Measurements from ENCODE around the gene FPR2.

Gene FPR2

GRCh38 chr19:51784922-51785690 is 24.1 kb downstream of the FPR2 start:
- peak; percentile 14 for DNase-seq (ENCODE audit: low spot score)
- CTCF ChIA-PET = interaction anchor here (0.6 to 0.8 kb wide), 2 partner anchors 110 to 597 kb away, joined by 3 to 4 read pairs; no protein-coding TSS in a partner anchor
- no peak for TF ChIP-seq CTCF (conservative IDR thresholded peaks at IDR 0.05; ENCODE audit: low read depth)
- peak overlapping the region; percentile 55; the same call in 1 of the 2 replicates for H3K27ac ChIP-seq
- POLR2A ChIA-PET (ENCODE audit: low non-redundant PET) = no interaction called here

- no peak for DNase-seq (ENCODE audit: low spot score)
- POLR2A ChIA-PET (ENCODE audit: low non-redundant PET) = no interaction called here
- no peak overlapping the region for H3K27ac ChIP-seq
- CTCF ChIA-PET = interaction anchor here (1.6 kb wide), 1 partner anchor 9 kb away, joined by 4 read pairs; no protein-coding TSS in a partner anchor
- no peak for TF ChIP-seq CTCF (conservative IDR thresholded peaks at IDR 0.05; ENCODE audit: low read depth)
Observed at GRCh38 chr19:51786646-51787494, 25.9 kb downstream of the FPR2 start.

- no peak for DNase-seq (ENCODE audit: low spot score)
- POLR2A ChIA-PET (ENCODE audit: low non-redundant PET) = no interaction called here
- CTCF ChIA-PET = interaction anchor here (0.6 kb wide), 1 partner anchor 1588 kb away, joined by 3 read pairs; no protein-coding TSS in a partner anchor
- no peak for TF ChIP-seq CTCF (conservative IDR thresholded peaks at IDR 0.05; ENCODE audit: low read depth)
- no peak overlapping the region for H3K27ac ChIP-seq
Observed at GRCh38 chr19:51788029-51788428, 27.0 kb downstream of the FPR2 start.

GRCh38 chr19:51789061-51789795 is 28.2 kb downstream of the FPR2 start:
- no peak for DNase-seq (ENCODE audit: low spot score)
- H3K27ac ChIP-seq = no peak overlapping the region
- ChIA-PET CTCF (interaction anchor here (0.5 kb wide), 1 partner anchor 1105 kb away, joined by 5 read pairs; no protein-coding TSS in a partner anchor), POLR2A (ENCODE audit: low non-redundant PET) (no interaction called here)
- no peak for TF ChIP-seq CTCF (conservative IDR thresholded peaks at IDR 0.05; ENCODE audit: low read depth)

GRCh38 chr19:51792932-51793331 is 32.0 kb downstream of the FPR2 start:
- POLR2A ChIA-PET (ENCODE audit: low non-redundant PET) = interaction anchor here (0.9 kb wide), 1 partner anchor 104 kb away, joined by 3 read pairs; no protein-coding TSS in a partner anchor
- no peak for DNase-seq (ENCODE audit: low spot score)
- H3K27ac ChIP-seq = no peak overlapping the region
- CTCF ChIA-PET = no interaction called here
- no peak for TF ChIP-seq CTCF (conservative IDR thresholded peaks at IDR 0.05; ENCODE audit: low read depth)

GRCh38 chr19:51793994-51794393 is 33.0 kb downstream of the FPR2 start:
- ChIA-PET CTCF (interaction anchor here (1.1 kb wide), 1 partner anchor 455 kb away, joined by 3 read pairs; no protein-coding TSS in a partner anchor), POLR2A (ENCODE audit: low non-redundant PET) (no interaction called here)
- no peak for DNase-seq (ENCODE audit: low spot score)
- H3K27ac ChIP-seq = no peak overlapping the region
- TF ChIP-seq CTCF (conservative IDR thresholded peaks at IDR 0.05; ENCODE audit: low read depth) = no peak
